HEK293 (cell line): ENCODE results near the gene TET3.

Source experiments
- CTCF ChIA-PET: fragments of 350-600 bp; formaldehyde crosslinking; extraction: SDS; loops from one replicate; lab custom pipeline; 2021; ENCODE audit warnings: antibody characterized with exemption; lab: Yijun Ruan, JAX
- POLR2A ChIA-PET: fragments of 300-600 bp; formaldehyde crosslinking; extraction: SDS; loops from one replicate; lab custom pipeline; 2020; ENCODE audit warnings: antibody characterized with exemption, inconsistent platforms; lab: Yijun Ruan, JAX
- H3K27ac ChIP-seq: fragments of 200-500 bp; sonication (Bioruptor generic); 2 replicates; pipeline ENCODE4 v1.5.1; 2014; ENCODE audit warnings: low read depth, low read length, control low read depth, inconsistent platforms; ENCODE audit errors: extremely low read depth
- H3K36me3 ChIP-seq, 2 experiments: fragments of 200-500 bp in 1 of 2; sonication (Bioruptor generic) in 1 of 2; 1 replicate in 1 of 2; 2 replicates in 1 of 2; pipeline ENCODE4 v1.5.1; 2014 to 2017; ENCODE audit warnings: inconsistent platforms in 2 of 2, low read length in 2 of 2; ENCODE audit not compliant: control insufficient read depth in 2 of 2, insufficient read depth in 1 of 2
- H3K4me1 ChIP-seq: fragments of 200-500 bp; sonication (Bioruptor generic); 2 replicates; pipeline ENCODE4 v1.5.1; 2014; ENCODE audit warnings: mild to moderate bottlenecking, low read length, inconsistent platforms; ENCODE audit not compliant: control insufficient read depth, insufficient read depth
- H3K4me3 ChIP-seq: 2 replicates; pipeline ENCODE4 v1.5.1; 2011; ENCODE audit warnings: low read depth, mild to moderate bottlenecking, control low read depth, low read length, moderate library complexity
- H3K9me3 ChIP-seq: fragments of 200-500 bp; sonication (Bioruptor generic); 2 replicates; pipeline ENCODE4 v1.5.1; 2014; ENCODE audit warnings: low read depth, low read length, inconsistent platforms; ENCODE audit not compliant: control insufficient read depth, insufficient read depth
- MEIS1 ChIP-seq: sonication (generic); formaldehyde crosslinking; IDR thresholded peaks from 2 replicates; pipeline ENCODE4 v1.8.1; 2022; ENCODE audit warnings: missing genetic modification reagents, mild to moderate bottlenecking, borderline replicate concordance
- OVOL3 ChIP-seq: fragments of 450-650 bp; formaldehyde crosslinking; IDR thresholded peaks from 2 replicates; pipeline ENCODE4 v1.5.1; 2016; ENCODE audit warnings: missing biosample characterization, missing genetic modification characterization
- TSHZ1 ChIP-seq: fragments of 450-650 bp; formaldehyde crosslinking; IDR thresholded peaks from 2 replicates; pipeline ENCODE4 v1.5.1; 2016; ENCODE audit warnings: missing biosample characterization, missing genetic modification characterization, borderline replicate concordance
- ZBTB1 ChIP-seq: fragments of 450-650 bp; formaldehyde crosslinking; IDR thresholded peaks from 2 replicates; pipeline ENCODE4 v1.5.1; 2016; ENCODE audit warnings: missing biosample characterization, missing genetic modification characterization
- ZFP41 ChIP-seq: fragments of 450-650 bp; formaldehyde crosslinking; IDR thresholded peaks from 2 replicates; pipeline ENCODE4 v1.5.1; 2016; ENCODE audit warnings: missing biosample characterization, missing genetic modification characterization, borderline replicate concordance
- ZIC2 ChIP-seq: fragments of 450-650 bp; formaldehyde crosslinking; IDR thresholded peaks from 2 replicates; pipeline ENCODE4 v1.5.1; 2016; ENCODE audit warnings: missing biosample characterization, missing genetic modification characterization
- ZNF2 ChIP-seq: fragments of 450-650 bp; formaldehyde crosslinking; IDR thresholded peaks from 2 replicates; pipeline ENCODE4 v1.5.1; 2016; ENCODE audit warnings: missing biosample characterization, missing genetic modification characterization
- ZNF24 ChIP-seq: fragments of 450-650 bp; formaldehyde crosslinking; IDR thresholded peaks from 2 replicates; pipeline ENCODE4 v1.5.1; 2016; ENCODE audit warnings: missing biosample characterization, missing genetic modification characterization
- ZNF248 ChIP-seq: fragments of 450-650 bp; formaldehyde crosslinking; IDR thresholded peaks from 2 replicates; pipeline ENCODE4 v1.5.1; 2017; ENCODE audit warnings: missing biosample characterization, missing genetic modification characterization
- ZNF311 ChIP-seq: fragments of 450-650 bp; formaldehyde crosslinking; IDR thresholded peaks from 2 replicates; pipeline ENCODE4 v1.5.1; 2017; ENCODE audit warnings: missing biosample characterization, missing genetic modification characterization, borderline replicate concordance
- ZNF354C ChIP-seq: fragments of 450-650 bp; formaldehyde crosslinking; IDR thresholded peaks from 2 replicates; pipeline ENCODE4 v1.5.1; 2016; ENCODE audit warnings: missing biosample characterization, missing genetic modification characterization, low read depth, borderline replicate concordance
- ZNF366 ChIP-seq: fragments of 450-650 bp; formaldehyde crosslinking; conservative IDR thresholded peaks from 2 replicates; pipeline ENCODE4 v1.5.1; 2016; ENCODE audit warnings: missing biosample characterization, missing genetic modification characterization
- ZNF449 ChIP-seq: fragments of 450-650 bp; formaldehyde crosslinking; IDR thresholded peaks from 2 replicates; pipeline ENCODE4 v1.5.1; 2017; ENCODE audit warnings: missing biosample characterization, mild to moderate bottlenecking, missing genetic modification characterization, moderate library complexity
- ZNF544 ChIP-seq: fragments of 450-650 bp; formaldehyde crosslinking; IDR thresholded peaks from 2 replicates; pipeline ENCODE4 v1.5.0; 2017; ENCODE audit warnings: missing biosample characterization, missing genetic modification characterization
- ZNF555 ChIP-seq: fragments of 450-650 bp; formaldehyde crosslinking; conservative IDR thresholded peaks from 2 replicates; pipeline ENCODE4 v1.5.1; 2017; ENCODE audit warnings: missing biosample characterization, mild to moderate bottlenecking, missing genetic modification characterization, inconsistent platforms
- ZNF560 ChIP-seq: fragments of 450-650 bp; formaldehyde crosslinking; IDR thresholded peaks from 2 replicates; pipeline ENCODE4 v1.5.1; 2017; ENCODE audit warnings: missing biosample characterization, missing genetic modification characterization, borderline replicate concordance
- ZNF623 ChIP-seq: fragments of 450-650 bp; formaldehyde crosslinking; IDR thresholded peaks from 2 replicates; pipeline ENCODE4 v1.5.1; 2016; ENCODE audit warnings: missing biosample characterization, missing genetic modification characterization
- ZNF830 ChIP-seq: fragments of 450-650 bp; IDR thresholded peaks from 2 replicates; pipeline ENCODE4 v1.5.0; 2018; ENCODE audit warnings: missing biosample characterization, missing genetic modification characterization, low read depth, mild to moderate bottlenecking, moderate library complexity
- TF ChIP-seq, protein P1 (sequence below): fragments of 450-650 bp; formaldehyde crosslinking; IDR thresholded peaks from 2 replicates; pipeline ENCODE4 v1.5.1; 2017; ENCODE audit warnings: missing biosample characterization, missing genetic modification characterization
- TF ChIP-seq, protein P2 (sequence below): fragments of 450-650 bp; formaldehyde crosslinking; conservative IDR thresholded peaks from 2 replicates; pipeline ENCODE4 v1.5.1; 2016; ENCODE audit warnings: low read depth, missing biosample characterization, missing genetic modification characterization
- TF ChIP-seq, protein P3 (sequence below): fragments of 450-650 bp; formaldehyde crosslinking; IDR thresholded peaks from 2 replicates; pipeline ENCODE4 v1.5.1; 2016; ENCODE audit warnings: missing biosample characterization, missing genetic modification characterization

The TET3 gene

DNA sequence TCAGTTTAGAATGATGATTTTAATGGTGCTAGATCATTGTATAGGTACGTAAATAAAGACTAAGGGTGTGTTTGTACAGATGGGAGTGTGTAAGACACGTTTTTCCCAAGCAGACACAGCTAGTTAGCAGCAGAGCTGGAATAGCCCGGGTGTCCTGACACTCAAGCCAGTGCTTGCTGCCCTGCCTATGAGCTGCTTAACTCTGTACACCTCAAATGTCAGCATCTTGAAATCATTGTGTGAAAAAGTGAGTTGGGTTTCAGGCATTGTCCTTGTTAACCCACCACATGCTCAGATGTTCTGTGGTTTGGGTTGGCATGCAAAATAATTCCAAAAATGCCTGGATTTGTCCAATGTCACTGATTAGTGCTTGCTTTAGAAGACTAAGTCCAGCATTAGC is 13.0 kb upstream of the TET3 start (continued):
- no peak for TF ChIP-seq TSHZ1 (tag by site-specific recombination)
- TF ChIP-seq ZBTB1, result no peak
- no peak for TF ChIP-seq ZFP41 (tag by site-specific recombination)
- TF ChIP-seq ZNF311 (tag by site-specific recombination), result no peak
- TF ChIP-seq ZNF248 (tag by site-specific recombination), result no peak
- no peak for TF ChIP-seq ZNF830
- TF ChIP-seq ZNF623, result no peak
- TF ChIP-seq MEIS1 (CRISPR knock-in tag), result no peak
- TF ChIP-seq ZNF24 (tag by site-specific recombination), result no peak
- no peak for TF ChIP-seq ZNF366 (tag by site-specific recombination)
- TF ChIP-seq, protein P1, sequence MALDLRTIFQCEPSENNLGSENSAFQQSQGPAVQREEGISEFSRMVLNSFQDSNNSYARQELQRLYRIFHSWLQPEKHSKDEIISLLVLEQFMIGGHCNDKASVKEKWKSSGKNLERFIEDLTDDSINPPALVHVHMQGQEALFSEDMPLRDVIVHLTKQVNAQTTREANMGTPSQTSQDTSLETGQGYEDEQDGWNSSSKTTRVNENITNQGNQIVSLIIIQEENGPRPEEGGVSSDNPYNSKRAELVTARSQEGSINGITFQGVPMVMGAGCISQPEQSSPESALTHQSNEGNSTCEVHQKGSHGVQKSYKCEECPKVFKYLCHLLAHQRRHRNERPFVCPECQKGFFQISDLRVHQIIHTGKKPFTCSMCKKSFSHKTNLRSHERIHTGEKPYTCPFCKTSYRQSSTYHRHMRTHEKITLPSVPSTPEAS (tag by site-specific recombination), result no peak

DNA sequence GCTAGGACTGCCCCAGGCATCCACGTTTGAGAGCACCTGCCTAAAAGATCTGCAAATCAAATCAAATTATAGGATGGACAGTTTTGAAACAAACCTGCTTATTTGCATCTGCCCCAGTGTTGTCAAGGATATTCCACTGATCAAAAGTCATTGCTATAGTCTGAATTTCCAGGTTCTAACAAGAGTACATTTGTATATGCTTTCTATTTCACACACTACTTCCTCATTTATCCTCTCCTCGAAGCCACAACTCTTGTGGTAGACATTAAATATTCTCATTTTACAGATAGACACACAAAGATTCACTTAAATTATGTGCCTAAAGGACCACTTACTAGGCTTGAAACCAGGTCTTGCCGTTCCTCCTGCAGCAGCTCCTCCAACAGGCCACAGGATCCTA is 11.9 kb upstream of the TET3 start:
- H3K4me1 ChIP-seq, result no peaks in the 10 kb centered on the region; the same call in 1 of the 2 replicates
- H3K9me3 ChIP-seq, result no peaks in the 10 kb centered on the region
- ChIA-PET CTCF (interaction anchor here (0.7 to 1.0 kb wide), 2 partner anchors 134 to 174 kb away, joined by 3 read pairs; partner anchors contain the start of gene BOLA3), POLR2A (no interaction called here)
- TF ChIP-seq, protein P2, sequence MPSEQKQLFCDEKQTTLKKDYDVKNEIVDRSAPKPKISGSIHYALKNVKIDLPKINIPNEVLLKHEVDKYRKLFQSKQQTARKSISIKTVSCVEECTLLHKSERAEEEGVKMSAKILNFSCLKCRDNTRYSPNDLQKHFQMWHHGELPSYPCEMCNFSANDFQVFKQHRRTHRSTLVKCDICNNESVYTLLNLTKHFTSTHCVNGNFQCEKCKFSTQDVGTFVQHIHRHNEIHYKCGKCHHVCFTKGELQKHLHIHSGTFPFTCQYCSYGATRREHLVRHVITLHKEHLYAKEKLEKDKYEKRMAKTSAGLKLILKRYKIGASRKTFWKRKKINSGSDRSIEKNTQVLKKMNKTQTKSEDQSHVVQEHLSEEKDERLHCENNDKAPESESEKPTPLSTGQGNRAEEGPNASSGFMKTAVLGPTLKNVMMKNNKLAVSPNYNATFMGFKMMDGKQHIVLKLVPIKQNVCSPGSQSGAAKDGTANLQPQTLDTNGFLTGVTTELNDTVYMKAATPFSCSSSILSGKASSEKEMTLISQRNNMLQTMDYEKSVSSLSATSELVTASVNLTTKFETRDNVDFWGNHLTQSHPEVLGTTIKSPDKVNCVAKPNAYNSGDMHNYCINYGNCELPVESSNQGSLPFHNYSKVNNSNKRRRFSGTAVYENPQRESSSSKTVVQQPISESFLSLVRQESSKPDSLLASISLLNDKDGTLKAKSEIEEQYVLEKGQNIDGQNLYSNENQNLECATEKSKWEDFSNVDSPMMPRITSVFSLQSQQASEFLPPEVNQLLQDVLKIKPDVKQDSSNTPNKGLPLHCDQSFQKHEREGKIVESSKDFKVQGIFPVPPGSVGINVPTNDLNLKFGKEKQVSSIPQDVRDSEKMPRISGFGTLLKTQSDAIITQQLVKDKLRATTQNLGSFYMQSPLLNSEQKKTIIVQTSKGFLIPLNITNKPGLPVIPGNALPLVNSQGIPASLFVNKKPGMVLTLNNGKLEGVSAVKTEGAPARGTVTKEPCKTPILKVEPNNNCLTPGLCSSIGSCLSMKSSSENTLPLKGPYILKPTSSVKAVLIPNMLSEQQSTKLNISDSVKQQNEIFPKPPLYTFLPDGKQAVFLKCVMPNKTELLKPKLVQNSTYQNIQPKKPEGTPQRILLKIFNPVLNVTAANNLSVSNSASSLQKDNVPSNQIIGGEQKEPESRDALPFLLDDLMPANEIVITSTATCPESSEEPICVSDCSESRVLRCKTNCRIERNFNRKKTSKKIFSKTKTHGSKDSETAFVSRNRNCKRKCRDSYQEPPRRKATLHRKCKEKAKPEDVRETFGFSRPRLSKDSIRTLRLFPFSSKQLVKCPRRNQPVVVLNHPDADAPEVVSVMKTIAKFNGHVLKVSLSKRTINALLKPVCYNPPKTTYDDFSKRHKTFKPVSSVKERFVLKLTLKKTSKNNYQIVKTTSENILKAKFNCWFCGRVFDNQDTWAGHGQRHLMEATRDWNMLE (tag by site-specific recombination), result no peak
- TF ChIP-seq, protein P3, sequence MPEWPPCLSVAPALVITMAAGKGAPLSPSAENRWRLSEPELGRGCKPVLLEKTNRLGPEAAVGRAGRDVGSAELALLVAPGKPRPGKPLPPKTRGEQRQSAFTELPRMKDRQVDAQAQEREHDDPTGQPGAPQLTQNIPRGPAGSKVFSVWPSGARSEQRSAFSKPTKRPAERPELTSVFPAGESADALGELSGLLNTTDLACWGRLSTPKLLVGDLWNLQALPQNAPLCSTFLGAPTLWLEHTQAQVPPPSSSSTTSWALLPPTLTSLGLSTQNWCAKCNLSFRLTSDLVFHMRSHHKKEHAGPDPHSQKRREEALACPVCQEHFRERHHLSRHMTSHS (tag by site-specific recombination), result no peak
- TF ChIP-seq ZNF623 (no peak), ZNF560 (tag by site-specific recombination) (no peak), ZNF555 (no peak), ZIC2 (tag by site-specific recombination) (no peak), ZNF354C (tag by site-specific recombination) (no peak), ZNF2 (no peak), OVOL3 (no peak), ZNF544 (tag by site-specific recombination) (no peak), ZNF449 (no peak)
- H3K36me3 ChIP-seq, result no peaks in the 10 kb centered on the region
- H3K27ac ChIP-seq, result no peak overlapping the region
- H3K4me3 ChIP-seq, result no peak overlapping the region
